ENCODE data around the gene ETFDH. TPM values are rescaled to one million over a fixed set of nuclear protein-coding genes. Genes with fewer than 3 reads are reported as not detected.
"Not testable (repeated sequence)": the region's sequence is repeated elsewhere in the genome, so short reads cannot be mapped to it uniquely, and the experiment has no call there.

ETFDH gene
- 18.6 and 21.3 TPM in 2 replicates for polyA plus RNA-seq (2014; cell fraction: cytosol; rRNA removed)
- 18.4 and 35.6 TPM in 2 replicates for polyA plus RNA-seq (2014; cell fraction: nucleus; rRNA removed)

GRCh38 chr4:158671915-158672806 lies at the start of gene ETFDH:
Gene ETFDH, plus strand, starts transcription at chr4:158672296. Its CDS starts 161 bp downstream, at chr4:158672457.
- DNase-seq (ENCODE audit: low spot score) = peak; percentile 99

GRCh38 chr4:158624889-158625478 lies 47.1 kb upstream of the ETFDH start:
- DNase-seq (ENCODE audit: low spot score) = peak; percentile 38

GRCh38 chr4:158625544-158625943 lies 46.6 kb upstream of the ETFDH start:
- no peak for DNase-seq (ENCODE audit: low spot score)

- no peak for DNase-seq (ENCODE audit: low spot score)
Observed at GRCh38 chr4:158630893-158631292, 41.2 kb upstream of the ETFDH start.

DNA sequence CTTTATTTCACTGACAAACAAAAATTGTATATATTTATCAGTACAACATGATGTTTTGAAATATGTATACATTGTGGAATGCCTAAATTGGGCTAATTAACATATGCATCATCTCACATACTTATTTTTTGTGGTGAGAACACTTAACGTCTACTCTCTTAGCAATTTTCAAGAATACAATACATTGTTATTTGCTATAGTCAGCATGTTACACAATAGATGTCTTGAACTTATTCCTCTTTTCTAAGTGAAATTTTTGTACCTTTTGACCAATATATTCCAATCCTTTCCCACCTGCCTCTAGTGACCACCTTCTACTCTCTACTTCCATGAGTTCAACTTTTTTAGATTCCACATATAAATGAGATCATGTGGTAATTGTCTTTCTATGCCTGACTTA lies 35.5 kb upstream of the ETFDH start:
- DNase-seq (ENCODE audit: low spot score) = no peak

DNA sequence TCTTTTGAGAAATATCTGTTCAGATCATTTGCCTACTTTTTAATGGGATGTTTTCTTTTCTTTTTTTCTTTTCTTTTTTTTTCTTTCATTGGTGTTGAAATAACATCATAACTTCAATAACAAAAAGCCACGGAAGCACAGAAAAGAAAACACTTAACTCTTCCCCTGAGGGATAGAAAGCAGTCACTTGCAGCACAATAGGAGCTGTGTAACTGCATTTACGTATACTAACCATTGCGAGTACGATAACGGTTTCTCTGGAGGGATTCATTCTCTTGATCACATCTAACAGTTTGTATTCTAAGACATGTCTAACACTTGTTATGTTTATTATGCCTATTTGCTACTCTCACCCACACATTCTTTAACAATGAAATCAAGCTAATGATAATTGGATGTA lies 27.7 kb upstream of the ETFDH start:
- DNase-seq (ENCODE audit: low spot score) = no peak

- no peak for DNase-seq (ENCODE audit: low spot score)
Observed at GRCh38 chr4:158644760-158645159, 27.3 kb upstream of the ETFDH start.

GRCh38 chr4:158649111-158649680 lies 22.9 kb upstream of the ETFDH start:
- no peak for DNase-seq (ENCODE audit: low spot score)

DNA sequence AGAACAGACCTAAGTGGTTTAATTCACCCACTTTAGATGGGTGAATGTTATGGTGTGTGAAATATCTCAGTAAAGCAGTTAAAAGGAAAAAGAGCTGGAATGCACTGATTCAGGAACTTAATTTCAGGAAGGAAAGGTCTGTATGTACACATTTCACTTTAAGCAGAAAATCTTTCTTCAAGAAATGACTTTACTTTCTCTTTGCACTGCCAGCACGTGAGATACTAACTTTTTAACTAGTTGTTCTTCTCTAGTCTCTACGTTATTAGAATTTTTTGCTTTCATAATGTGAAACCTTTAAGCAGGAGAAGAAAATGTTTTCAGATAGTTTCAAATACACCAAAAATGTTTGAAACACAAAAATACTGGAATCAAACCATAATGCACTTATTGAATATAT lies 19.2 kb upstream of the ETFDH start:
- DNase-seq (ENCODE audit: low spot score) = no peak

- DNase-seq (ENCODE audit: low spot score) = no peak
Observed at GRCh38 chr4:158656439-158656838, 15.7 kb upstream of the ETFDH start.

- DNase-seq (ENCODE audit: low spot score) = no peak
Observed at GRCh38 chr4:158657291-158657690, 14.8 kb upstream of the ETFDH start.

DNA sequence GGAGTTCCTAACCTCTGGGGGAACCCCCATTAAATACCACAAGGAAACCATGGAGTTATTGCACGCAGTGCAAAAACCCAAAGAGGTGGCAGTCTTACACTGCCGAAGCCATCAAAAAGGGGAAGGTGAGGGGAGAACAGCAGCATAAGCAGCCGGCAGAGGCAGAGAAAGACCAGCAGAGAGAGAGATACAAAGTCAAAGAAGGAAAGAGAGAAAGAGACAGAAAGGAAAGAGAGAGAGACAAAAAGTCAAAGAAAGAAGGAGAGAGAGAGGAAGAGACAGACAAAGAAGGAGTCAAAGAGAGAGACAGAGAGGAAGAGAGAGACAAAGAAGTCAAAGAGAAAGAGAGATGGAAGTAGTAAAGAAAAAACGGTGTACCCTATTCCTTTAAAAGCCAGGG lies 8.8 kb upstream of the ETFDH start:
- not testable (repeated sequence) for DNase-seq (ENCODE audit: low spot score)

GRCh38 chr4:158663707-158664625 lies 8.1 kb upstream of the ETFDH start:
- not testable (repeated sequence) for DNase-seq (ENCODE audit: low spot score)

- no peak for DNase-seq (ENCODE audit: low spot score)
Observed at GRCh38 chr4:158664806-158665205, 7.3 kb upstream of the ETFDH start.

DNA sequence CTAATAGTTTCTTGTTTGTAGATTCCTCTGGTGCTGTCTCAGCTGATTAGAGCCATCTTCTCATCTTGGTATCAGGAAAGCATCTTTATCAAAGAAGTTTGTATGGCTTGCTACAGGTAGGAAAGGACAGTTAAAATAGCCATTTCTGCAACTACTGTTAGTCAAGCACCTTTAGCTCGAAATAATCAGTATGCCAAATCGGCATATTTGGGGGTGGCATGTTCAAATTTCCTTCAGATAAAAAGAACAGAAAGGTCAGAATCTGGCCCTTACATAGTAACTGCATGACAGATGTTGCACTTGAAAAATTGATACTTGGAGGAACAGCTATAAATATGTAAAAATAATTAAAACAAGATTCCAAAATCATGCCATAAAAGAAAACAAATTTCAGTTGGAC lies 5.2 kb upstream of the ETFDH start:
- DNase-seq (ENCODE audit: low spot score) = no peak

GRCh38 chr4:158667651-158668198 lies 4.4 kb upstream of the ETFDH start:
- DNase-seq (ENCODE audit: low spot score) = peak; percentile 27

- DNase-seq (ENCODE audit: low spot score) = no peak
Observed at GRCh38 chr4:158669310-158669709, 2.8 kb upstream of the ETFDH start.

GRCh38 chr4:158670975-158671664 lies 976 bp upstream of the ETFDH start:
- peak; percentile 76 for DNase-seq (ENCODE audit: low spot score)

DNA sequence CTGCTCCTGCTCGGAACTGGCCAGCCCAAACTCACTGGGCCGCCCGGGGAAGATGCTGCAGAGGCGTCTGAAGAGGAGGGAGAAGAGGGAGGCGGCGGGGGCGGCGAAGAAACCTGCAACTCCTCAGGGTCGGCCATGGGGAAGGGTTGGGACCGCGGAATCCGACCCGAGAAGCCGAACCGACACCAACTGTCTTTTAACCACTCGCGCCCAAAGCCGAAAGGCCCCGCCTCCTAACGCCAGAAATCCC lies 506 bp upstream of the ETFDH start, which contains the start of gene C4orf46:
Gene C4orf46, minus strand, starts transcription at position 223 of the 250 bp plus-strand sequence. Its CDS starts 86 bp downstream, at position 137.
- no peak for DNase-seq (ENCODE audit: low spot score)

- peak; percentile 21 for DNase-seq (ENCODE audit: low spot score)
Observed at GRCh38 chr4:158673633-158674032, 1.5 kb downstream of the ETFDH start.

GRCh38 chr4:158676076-158676475 lies 4.0 kb downstream of the ETFDH start:
- DNase-seq (ENCODE audit: low spot score) = no peak
